OCI-LY1 (cell line): ENCODE data around the gene FAM53B.

Experiments used
- H2AFZ ChIP-seq: fragments of 200-600 bp; sonication (generic), shearing (Covaris generic); 2 replicates; pipeline ENCODE4 v1.6.0; 2014; ENCODE audit warnings: antibody characterized with exemption, mild to moderate bottlenecking, low read length
- H3F3A ChIP-seq: fragments of 200-600 bp; sonication (generic), shearing (Covaris generic); 2 replicates; pipeline ENCODE4 v1.6.0; 2014; ENCODE audit warnings: mild to moderate bottlenecking, antibody characterized with exemption, low read length, moderate library complexity; ENCODE audit not compliant: insufficient read depth
- H3K27ac ChIP-seq: fragments of 200-600 bp; sonication (generic); 2 replicates; pipeline ENCODE4 v1.5.1; 2014; ENCODE audit warnings: low read length, mixed run types, mild to moderate bottlenecking, low read depth; ENCODE audit not compliant: poor library complexity, severe bottlenecking
- H3K27me3 ChIP-seq: fragments of 200-600 bp; sonication (generic); 2 replicates; pipeline ENCODE4 v1.6.0; 2014; ENCODE audit warnings: antibody characterized with exemption, mild to moderate bottlenecking, low read length, moderate library complexity; ENCODE audit not compliant: insufficient read depth
- H3K36me3 ChIP-seq: fragments of 200-600 bp; sonication (generic); 2 replicates; pipeline ENCODE4 v1.6.1; 2014; ENCODE audit warnings: mild to moderate bottlenecking, antibody characterized with exemption, low read length, moderate library complexity, mixed read lengths; ENCODE audit not compliant: insufficient read depth
- H3K4me1 ChIP-seq: fragments of 200-600 bp; sonication (generic); 2 replicates; pipeline ENCODE4 v1.5.1; 2014; ENCODE audit warnings: mild to moderate bottlenecking, low read length, moderate library complexity; ENCODE audit not compliant: insufficient read depth, severe bottlenecking
- H3K4me2 ChIP-seq: fragments of 200-600 bp; sonication (generic), shearing (Covaris generic); 2 replicates; pipeline ENCODE4 v1.6.1; 2014; ENCODE audit warnings: low read length
- H3K4me3 ChIP-seq: fragments of 200-600 bp; sonication (generic); 2 replicates; pipeline ENCODE4 v1.5.1; 2014; ENCODE audit warnings: low read length, low read depth, mild to moderate bottlenecking, mixed read lengths; ENCODE audit not compliant: poor library complexity, severe bottlenecking
- H3K79me2 ChIP-seq: fragments of 200-600 bp; shearing (Covaris generic); 2 replicates; pipeline ENCODE4 v1.6.1; 2016; ENCODE audit warnings: mixed run types, low read length, mixed read lengths; ENCODE audit not compliant: insufficient read depth
- H3K9ac ChIP-seq: fragments of 200-600 bp; sonication (generic), shearing (Covaris generic); 2 replicates; pipeline ENCODE4 v1.6.1; 2014; ENCODE audit warnings: mild to moderate bottlenecking, low read length, mixed read lengths
- H3K9me2 ChIP-seq: fragments of 200-600 bp; sonication (generic), shearing (Covaris generic); 2 replicates; pipeline ENCODE4 v1.6.1; 2014; ENCODE audit warnings: low read depth, mild to moderate bottlenecking, low read length, mixed read lengths
- H3K9me3 ChIP-seq: fragments of 200-600 bp; shearing (Covaris generic); 2 replicates; pipeline ENCODE4 v1.6.1; 2014; ENCODE audit warnings: low read length, mixed read lengths
- H4K20me1 ChIP-seq: fragments of 200-600 bp; sonication (generic), shearing (Covaris generic); 2 replicates; pipeline ENCODE4 v1.6.0; 2016; ENCODE audit warnings: mild to moderate bottlenecking, low read length; ENCODE audit not compliant: insufficient read depth
- CTCF ChIP-seq: fragments of 200-600 bp; sonication (generic), shearing (Covaris generic); IDR thresholded peaks from 2 replicates; pipeline ENCODE4 v1.5.1; 2017; ENCODE audit warnings: mild to moderate bottlenecking, antibody characterized with exemption, low read length, moderate library complexity, mixed read lengths
- EZH2 ChIP-seq: fragments of 200-600 bp; sonication (generic), shearing (Covaris generic); IDR thresholded peaks from 2 replicates; pipeline ENCODE4 v1.8.0; 2017; ENCODE audit warnings: borderline replicate concordance, mixed run types, mild to moderate bottlenecking, antibody characterized with exemption, low read length, moderate library complexity, mixed read lengths

Gene FAM53B

GRCh38 chr10:124677293-124677699 lies 66.9 kb downstream of the FAM53B start:
- Histone ChIP-seq H3F3A (no peaks in the 10 kb centered on the region), H3K4me2 (no peak overlapping the region), H3K9ac (no peak overlapping the region), H2AFZ (no peak overlapping the region), H3K27ac (no peak overlapping the region), H3K4me1 (peaks cover 10% of the 10 kb centered on the region), H3K79me2 (peaks cover 19% of the 10 kb centered on the region; the same call in 1 of the 2 replicates), H3K36me3 (peaks cover 74% of the 10 kb centered on the region), H3K27me3 (no peaks in the 10 kb centered on the region), H3K9me2 (no peaks in the 10 kb centered on the region), H3K9me3 (no peaks in the 10 kb centered on the region), H3K4me3 (no peak overlapping the region), H4K20me1 (no peaks in the 10 kb centered on the region)
- no peak for TF ChIP-seq CTCF

- no peaks in the 10 kb centered on the region for H3K9me3 ChIP-seq
- H3K36me3 ChIP-seq: peaks cover 72% of the 10 kb centered on the region
- no peak overlapping the region for H2AFZ ChIP-seq
- no peaks in the 10 kb centered on the region for H3K27me3 ChIP-seq
- peaks cover 10% of the 10 kb centered on the region for H3K4me1 ChIP-seq
- H3K9ac ChIP-seq: no peak overlapping the region
- H3K27ac ChIP-seq: no peak overlapping the region
- H3K9me2 ChIP-seq: no peaks in the 10 kb centered on the region
- H4K20me1 ChIP-seq: no peaks in the 10 kb centered on the region
- H3F3A ChIP-seq: no peaks in the 10 kb centered on the region
- no peak for TF ChIP-seq EZH2
- TF ChIP-seq CTCF: no peak
- H3K79me2 ChIP-seq: peaks cover 19% of the 10 kb centered on the region; the same call in 1 of the 2 replicates
- H3K4me2 ChIP-seq: no peak overlapping the region
- H3K4me3 ChIP-seq: no peak overlapping the region
Measured at GRCh38 chr10:124676416-124677062, 67.6 kb downstream of the FAM53B start.

- no peak overlapping the region for H3K4me2 ChIP-seq
Measured at GRCh38 chr10:124675824-124676223, 68.4 kb downstream of the FAM53B start.

More at GRCh38 chr10:124675824-124676223, 68.4 kb downstream of the FAM53B start:
- H3F3A ChIP-seq: no peaks in the 10 kb centered on the region
- no peak overlapping the region for H3K27ac ChIP-seq
- H3K9me2 ChIP-seq: no peaks in the 10 kb centered on the region
- H3K9ac ChIP-seq: no peak overlapping the region
- H3K79me2 ChIP-seq: peaks cover 19% of the 10 kb centered on the region; the same call in 1 of the 2 replicates
- TF ChIP-seq CTCF (no peak), EZH2 (no peak)
- H4K20me1 ChIP-seq: no peaks in the 10 kb centered on the region
- no peaks in the 10 kb centered on the region for H3K9me3 ChIP-seq
- H3K27me3 ChIP-seq: no peaks in the 10 kb centered on the region
- H3K4me3 ChIP-seq: no peak overlapping the region
- peaks cover 65% of the 10 kb centered on the region for H3K36me3 ChIP-seq
- peaks cover 10% of the 10 kb centered on the region for H3K4me1 ChIP-seq
- no peak overlapping the region for H2AFZ ChIP-seq
